ENCODE measurements around the gene EIF2D. TPM values are rescaled to one million over a fixed set of nuclear protein-coding genes. Genes with fewer than 3 reads are reported as not detected.

Gene EIF2D
- total and polyA plus RNA-seq, 2 of the 4 experiments (the other 2 are of a cell fraction) = 64.3 to 69.4 TPM

GRCh38 chr1:206556047-206556749 lies 56.1 kb downstream of the EIF2D start:
- Histone ChIP-seq H3K9me3 (ENCODE audit: control insufficient read depth, insufficient read depth, low read length) (no peaks in the 10 kb centered on the region), H3K4me3 (ENCODE audit: insufficient read depth, low read depth, low read length) (no peak overlapping the region), H3K4ac (ENCODE audit: low read depth, low read length) (no peak overlapping the region), H3K9me1 (ENCODE audit: insufficient read depth, low read length) (peaks cover 7% of the 10 kb centered on the region; the same call in 1 of the 2 replicates), H4K8ac (ENCODE audit: low read depth in 2 of 2, low read length in 2 of 2) (no peak overlapping the region), H2AK5ac (ENCODE audit: low read depth, low read length) (no peak overlapping the region), H3K4me2 (ENCODE audit: low read depth, low read length) (no peak overlapping the region), H3K27me3 (ENCODE audit: control insufficient read depth, insufficient read depth, low read length) (peaks cover 10% of the 10 kb centered on the region), H3K14ac (replicated peaks; ENCODE audit: low read depth, low read length) (no peak overlapping the region), H2BK20ac (ENCODE audit: low read depth, low read length) (no peak overlapping the region), H3K18ac (ENCODE audit: low read depth, low read length) (no peak overlapping the region), H3K4me1 (ENCODE audit: control insufficient read depth, insufficient read depth, low read length) (peaks cover 4% of the 10 kb centered on the region; the same call in 1 of the 2 replicates), H2AK9ac (replicated peaks; ENCODE audit: low read depth, low read length, poor library complexity) (no peak overlapping the region), H2BK5ac (ENCODE audit: low read depth, low read length, poor library complexity, severe bottlenecking) (no peak overlapping the region), H4K20me1 (ENCODE audit: insufficient read depth, low read length) (0 out of 2 replicates have a peak, but pooled peaks cover 12% of the 10 kb centered on the region), H2BK120ac (ENCODE audit: low read depth, low read length) (no peak overlapping the region), H3K36me3 (ENCODE audit: control insufficient read depth, insufficient read depth, low read length) (no peaks in the 10 kb centered on the region), H4K91ac (ENCODE audit: insufficient read depth, low read depth, low read length) (no peak overlapping the region), H4K5ac (ENCODE audit: low read depth, low read length) (no peak overlapping the region), H2AFZ (replicated peaks; ENCODE audit: low read length, poor library complexity) (no peak overlapping the region), H3K79me1 (ENCODE audit: low read depth in 1 of 2, low read length in 2 of 2) (no peaks in the 10 kb centered on the region), H3K56ac (ENCODE audit: extremely low read depth, insufficient read depth, low read length) (no peak overlapping the region), H3K9ac (ENCODE audit: low read depth, low read length) (no peak overlapping the region), H2BK15ac (ENCODE audit: low read depth, low read length) (no peak overlapping the region), H3K23ac (ENCODE audit: low read depth, low read length) (no peak overlapping the region), H3K27ac (ENCODE audit: insufficient read depth, low read length) (no peak overlapping the region)
- dilution Hi-C loops (cut with HindIII; ENCODE audit: low sequenced_read_pairs, unreplicated experiment) = no loop called here
- intact Hi-C loops (cut with micrococcal nuclease) = no loop called here
- TF ChIP-seq RCOR1 (IDR thresholded peaks at IDR 0.05; ENCODE audit: insufficient replicate concordance, low read length) = no peak
- no peak for TF ChIP-seq CEBPB (IDR thresholded peaks at IDR 0.05; ENCODE audit: low read depth, low read length)
- 87% methylated on average over 3 of the region's 7 CpGs; no CpG with 5 or more reads in 1 of the 2 experiments for WGBS, 2 experiments (ENCODE audit: extremely low coverage in 2 of 2, insufficient read length in 1 of 2)
- no peak for DNase-seq
- no peak for ATAC-seq (ENCODE audit: low read depth)
- ChIA-PET CTCF (interaction anchor here (1.4 kb wide), 1 partner anchor 12 kb away, joined by 4 read pairs; no protein-coding TSS in a partner anchor), POLR2A (ENCODE audit: unreplicated experiment) (no interaction called here)
- in situ Hi-C loops (cut with MboI; ENCODE audit: low sequenced_read_pairs) = no loop called here
- BruUV-seq (replicated peaks) = no TSS peak
